Muscle of arm (tissue), 12 donors: ENCODE results near the gene TRERF1. TPM values are rescaled to one million over a fixed set of nuclear protein-coding genes. Genes with fewer than 3 reads are reported as not detected.

Experiments
- DNase-seq: peaks from one replicate; pipeline ENCODE4 v3.0.0-alpha.2; 2013
- polyA plus RNA-seq, 12 donors: library from polyadenylated mRNA; unstranded; fragments of 120-200 nt; gene quantifications; one replicate each; pipeline ENCODE4 v1.2.1, GENCODE V29; 2013; ENCODE audit not compliant: insufficient read length in 12 of 12

The TRERF1 gene
- polyA plus RNA-seq, 12 donors: 7.0 to 20.6 (median 9.2) TPM; not detected in 1

- no peak for DNase-seq
These were observed 196.7 kb downstream of the TRERF1 start for GRCh38 chr6:42255050-42255449.

GRCh38 chr6:42254505-42254904 lies 197.2 kb downstream of the TRERF1 start:
- no peak for DNase-seq

- peak; percentile 82 for DNase-seq
These were observed 199.7 kb downstream of the TRERF1 start for GRCh38 chr6:42251911-42252637.

GRCh38 chr6:42251500-42251899 lies 200.2 kb downstream of the TRERF1 start:
- DNase-seq: no peak

GRCh38 chr6:42250274-42250931 lies 201.3 kb downstream of the TRERF1 start:
- DNase-seq: no peak

- no peak for DNase-seq
These were observed 202.4 kb downstream of the TRERF1 start for GRCh38 chr6:42249279-42249678.

GRCh38 chr6:42243046-42243445 lies 208.7 kb downstream of the TRERF1 start:
- no peak for DNase-seq

GRCh38 chr6:42241915-42242314 lies 209.8 kb downstream of the TRERF1 start:
- no peak for DNase-seq

GRCh38 chr6:42239736-42240375 lies 211.9 kb downstream of the TRERF1 start:
- DNase-seq: no peak

GRCh38 chr6:42239333-42239732 lies 212.4 kb downstream of the TRERF1 start:
- no peak for DNase-seq

GRCh38 chr6:42237857-42238256 lies 213.9 kb downstream of the TRERF1 start:
- DNase-seq: no peak

- DNase-seq: no peak
These were observed 214.8 kb downstream of the TRERF1 start for GRCh38 chr6:42236682-42237473.

GRCh38 chr6:42236030-42236429 lies 215.7 kb downstream of the TRERF1 start:
- DNase-seq: no peak

GRCh38 chr6:42232035-42232434 lies 219.7 kb downstream of the TRERF1 start:
- DNase-seq: no peak

GRCh38 chr6:42230345-42231321 lies 221.1 kb downstream of the TRERF1 start:
- DNase-seq: no peak

GRCh38 chr6:42229506-42230119 lies 222.1 kb downstream of the TRERF1 start:
- DNase-seq: no peak

GRCh38 chr6:42228305-42228704 lies 223.4 kb downstream of the TRERF1 start:
- no peak for DNase-seq

- no peak for DNase-seq
These were observed 224.4 kb downstream of the TRERF1 start for GRCh38 chr6:42227173-42227850.

- no peak for DNase-seq
These were observed 225.0 kb downstream of the TRERF1 start for GRCh38 chr6:42226645-42227143.

GRCh38 chr6:42226161-42226611 lies 225.5 kb downstream of the TRERF1 start:
- DNase-seq: no peak
